Measurements from ENCODE around the gene GALK2. TPM values are rescaled to one million over a fixed set of nuclear protein-coding genes. Genes with fewer than 3 reads are reported as not detected.

GALK2 gene
- total RNA-seq, 2 experiments from 2014 or later = 27.9 to 31.5 TPM

DNA sequence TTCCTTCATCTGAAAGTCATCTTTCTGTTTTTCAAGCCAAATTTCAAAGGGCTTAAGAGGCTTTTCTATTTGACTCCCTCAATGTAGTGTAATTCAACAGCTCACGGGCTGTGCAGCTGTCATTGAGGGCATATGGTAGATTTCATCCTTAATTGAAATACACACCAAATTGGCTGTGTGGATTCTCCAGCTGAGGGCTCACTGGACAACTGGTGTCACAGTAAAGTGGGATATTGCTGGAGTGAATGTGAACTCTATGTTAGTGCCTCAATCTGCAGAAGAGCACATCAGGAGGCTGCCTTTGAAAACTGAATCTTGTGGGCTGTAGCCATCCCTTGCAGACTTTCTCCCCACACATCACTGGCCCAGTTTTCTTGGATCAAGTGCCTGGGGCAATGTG, 120.1 kb downstream of the GALK2 start:
- no peaks in the 10 kb centered on the region for H3K79me2 ChIP-seq (ENCODE audit: insufficient read depth, low read depth, low read length)
- intact Hi-C loops (cut with micrococcal nuclease; ENCODE audit: unreplicated experiment) = no loop called here
- H3K9me3 ChIP-seq (ENCODE audit: low read length) = no peaks in the 10 kb centered on the region
- DNase-seq (ENCODE audit: low spot score) = no peak
- TF ChIP-seq EZH2phosphoT487 (IDR thresholded peaks at IDR 0.05; ENCODE audit: borderline replicate concordance, low read depth, low read length) = no peak
- TF ChIP-seq CTCF (conservative IDR thresholded peaks at IDR 0.05; ENCODE audit: low read length) = no peak
- ChIA-PET CTCF (ENCODE audit: unreplicated experiment) (no interaction called here), POLR2A (no interaction called here)
- no peak overlapping the region for H3K27ac ChIP-seq (ENCODE audit: low read depth, low read length, poor library complexity, severe bottlenecking)
- no peak overlapping the region for H3K4me3 ChIP-seq (ENCODE audit: low read depth, low read length, poor library complexity, severe bottlenecking)
- no peak overlapping the region for H3K4me2 ChIP-seq (ENCODE audit: low read length)
- H2AFZ ChIP-seq (ENCODE audit: low read length) = no peak overlapping the region
- H3K36me3 ChIP-seq (ENCODE audit: insufficient read depth, low read length) = peaks cover 9% of the 10 kb centered on the region; the same call in 1 of the 2 replicates
- H3K9me2 ChIP-seq (ENCODE audit: insufficient read depth, low read length) = no peaks in the 10 kb centered on the region
- no peaks in the 10 kb centered on the region for H3K4me1 ChIP-seq (ENCODE audit: insufficient read depth, low read length, poor library complexity, severe bottlenecking)
- no peaks in the 10 kb centered on the region for H4K20me1 ChIP-seq (ENCODE audit: insufficient read depth, low read length)
- no TSS peak for BruUV-seq (replicated peaks)

DNA sequence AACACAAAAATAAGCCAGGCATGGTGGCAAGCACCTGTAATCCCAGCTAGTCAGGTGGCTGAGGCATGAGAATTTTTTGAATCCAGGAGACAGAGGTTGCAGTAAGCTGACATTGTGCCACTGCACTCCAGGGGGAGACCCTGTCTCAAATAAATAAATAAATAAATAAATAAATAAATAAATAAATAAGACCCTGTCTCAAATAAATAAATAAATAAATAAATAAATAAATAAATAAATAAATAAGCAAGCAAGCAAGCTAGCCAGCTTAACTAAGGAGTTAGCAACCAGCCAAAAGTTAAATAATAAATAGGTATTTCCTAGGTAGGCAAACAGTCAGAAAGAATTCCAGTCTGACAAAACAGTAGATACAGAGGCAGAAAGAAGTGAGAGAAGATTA, 123.9 kb downstream of the GALK2 start:
- H3K79me2 ChIP-seq (ENCODE audit: insufficient read depth, low read depth, low read length) = no peaks in the 10 kb centered on the region
- no peak overlapping the region for H2AFZ ChIP-seq (ENCODE audit: low read length)
- H3K4me1 ChIP-seq (ENCODE audit: insufficient read depth, low read length, poor library complexity, severe bottlenecking) = no peaks in the 10 kb centered on the region
- DNase-seq (ENCODE audit: low spot score) = no peak
- ChIA-PET CTCF (ENCODE audit: unreplicated experiment) (no interaction called here), POLR2A (no interaction called here)
- no TSS peak for BruUV-seq (replicated peaks)
- H3K27ac ChIP-seq (ENCODE audit: low read depth, low read length, poor library complexity, severe bottlenecking) = no peak overlapping the region
- no peak overlapping the region for H3K4me2 ChIP-seq (ENCODE audit: low read length)
- intact Hi-C loops (cut with micrococcal nuclease; ENCODE audit: unreplicated experiment) = no loop called here
- no peak for TF ChIP-seq EZH2phosphoT487 (IDR thresholded peaks at IDR 0.05; ENCODE audit: borderline replicate concordance, low read depth, low read length)
- TF ChIP-seq CTCF (conservative IDR thresholded peaks at IDR 0.05; ENCODE audit: low read length) = no peak
- H3K9me2 ChIP-seq (ENCODE audit: insufficient read depth, low read length) = no peaks in the 10 kb centered on the region
- no peak overlapping the region for H3K4me3 ChIP-seq (ENCODE audit: low read depth, low read length, poor library complexity, severe bottlenecking)
- no peaks in the 10 kb centered on the region; the same call in 1 of the 2 replicates for H3K9me3 ChIP-seq (ENCODE audit: low read length)
- no peaks in the 10 kb centered on the region for H4K20me1 ChIP-seq (ENCODE audit: insufficient read depth, low read length)
- H3K36me3 ChIP-seq (ENCODE audit: insufficient read depth, low read length) = 0 out of 2 replicates have a peak, but pooled peaks cover 8% of the 10 kb centered on the region

DNA sequence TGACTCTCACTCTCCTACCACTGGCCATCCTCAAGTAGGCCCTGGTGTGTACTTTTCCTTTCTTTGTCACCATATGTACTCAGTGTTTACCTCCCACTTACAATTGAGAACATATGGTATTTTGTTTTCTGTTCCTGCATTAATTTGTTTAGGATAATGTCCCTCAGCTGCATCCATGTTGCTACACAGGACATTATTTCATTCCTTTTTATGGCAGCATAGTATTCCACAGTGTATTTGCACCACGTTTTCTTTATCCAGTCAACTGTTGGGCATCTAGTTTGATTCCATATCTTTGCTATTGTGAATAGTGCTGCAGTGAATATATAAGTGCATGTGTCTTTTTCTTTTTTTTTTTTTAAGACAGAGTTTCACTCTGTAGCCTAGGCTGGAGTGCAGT, 126.2 kb downstream of the GALK2 start:
- Histone ChIP-seq H3K9me3 (ENCODE audit: low read length) (no peaks in the 10 kb centered on the region; the same call in 1 of the 2 replicates), H2AFZ (ENCODE audit: low read length) (no peak overlapping the region), H3K4me1 (ENCODE audit: insufficient read depth, low read length, poor library complexity, severe bottlenecking) (no peaks in the 10 kb centered on the region), H3K4me2 (ENCODE audit: low read length) (no peak overlapping the region), H3K27ac (ENCODE audit: low read depth, low read length, poor library complexity, severe bottlenecking) (no peak overlapping the region), H4K20me1 (ENCODE audit: insufficient read depth, low read length) (no peaks in the 10 kb centered on the region), H3K4me3 (ENCODE audit: low read depth, low read length, poor library complexity, severe bottlenecking) (no peak overlapping the region), H3K9me2 (ENCODE audit: insufficient read depth, low read length) (no peaks in the 10 kb centered on the region), H3K79me2 (ENCODE audit: insufficient read depth, low read depth, low read length) (no peaks in the 10 kb centered on the region), H3K36me3 (ENCODE audit: insufficient read depth, low read length) (0 out of 2 replicates have a peak, but pooled peaks cover 8% of the 10 kb centered on the region)
- BruUV-seq (replicated peaks) = no TSS peak
- POLR2A ChIA-PET = no interaction called here
- TF ChIP-seq EZH2phosphoT487 (IDR thresholded peaks at IDR 0.05; ENCODE audit: borderline replicate concordance, low read depth, low read length) (no peak), CTCF (conservative IDR thresholded peaks at IDR 0.05; ENCODE audit: low read length) (no peak)
- CTCF ChIA-PET (ENCODE audit: unreplicated experiment) = no interaction called here
- no peak for DNase-seq (ENCODE audit: low spot score)
- intact Hi-C loops (cut with micrococcal nuclease; ENCODE audit: unreplicated experiment) = no loop called here

Data from OCI-LY7 (cell line).